Thyroid gland (tissue), 4 donors: ENCODE measurements around the gene PTPRH. TPM values are rescaled to one million over a fixed set of nuclear protein-coding genes. Genes with fewer than 3 reads are reported as not detected.

Experiments
- DNase-seq, 2 donors: peaks; one replicate each; pipeline ENCODE4 v3.0.0-alpha.2; 2019
- H3K27ac ChIP-seq, 3 donors: fragments of 200-600 bp; sonication (generic); 1 replicate in 2 of 3; 2 replicates in 1 of 3; pipeline ENCODE4 v1.5.1; 2016 to 2019; ENCODE audit warnings: mild to moderate bottlenecking in 1 of 3, moderate library complexity in 1 of 3
- H3K27me3 ChIP-seq: fragments of 200-600 bp; sonication (generic); one replicate; pipeline ENCODE4 v1.5.1; 2019
- H3K36me3 ChIP-seq, 2 donors: fragments of 200-600 bp; sonication (generic); one replicate each; pipeline ENCODE4 v1.5.1; 2016 to 2019
- H3K4me1 ChIP-seq, 2 donors: fragments of 200-600 bp; sonication (generic); one replicate each; pipeline ENCODE4 v1.5.1; 2017 to 2019
- H3K4me3 ChIP-seq, 3 donors: fragments of 200-600 bp; sonication (generic); replicated peaks in 1 of 3; 1 replicate in 2 of 3; 2 replicates in 1 of 3; pipeline ENCODE4 v1.5.1; 2016; ENCODE audit warnings: mild to moderate bottlenecking in 1 of 3
- H3K9me3 ChIP-seq: fragments of 200-600 bp; sonication (generic); one replicate; pipeline ENCODE4 v1.5.1; 2017
- POLR2A ChIP-seq, 2 donors: fragments of 450-650 bp; IDR thresholded peaks; one replicate each; pipeline ENCODE4 v1.6.1; 2017; ENCODE audit warnings: antibody characterized with exemption in 2 of 2, mild to moderate bottlenecking in 2 of 2, moderate library complexity in 1 of 2
- WGBS, 2 donors: methylation state at CpG; one replicate each; pipeline ENCODE4 v1.1.5; 2017; 5-methylcytosine and 5-hydroxymethylcytosine counted together
- intact Hi-C: fragments of 100-400 bp; cut with DNase I; formaldehyde crosslinking; loops from one replicate; pipeline ENCODE4 v1.15.1; 2023
- total RNA-seq, 4 donors: library from RNA; depleted of rRNA; stranded (reverse); fragments of >200 nt; gene quantifications; one replicate each; pipeline ENCODE4 v1.2.3, GENCODE V29; 2016
- TF ChIP-seq, protein P1 (sequence below), 6 experiments: fragments of 200-600 bp in 3 of 6; fragments of 450-650 bp in 3 of 6; sonication (generic) in 3 of 6; IDR thresholded peaks; one replicate each; pipeline ENCODE4 v1.5.1; 2016 to 2019; ENCODE audit warnings: antibody characterized with exemption in 6 of 6, mild to moderate bottlenecking in 2 of 6, inconsistent platforms in 1 of 6, moderate library complexity in 1 of 6

The PTPRH gene
- total RNA-seq, 4 donors from 2014 or later: 0.11 to 2.6 (median 0.54) TPM; not detected in 1

GRCh38 chr19:55248704-55249103 is 39.4 kb upstream of the PTPRH start:
- WGBS, 2 donors: 85 to 86% methylated on average over 7 to 9 of the region's 9 CpGs
- intact Hi-C loops: no loop called here
- Histone ChIP-seq H3K9me3 (no peaks in the 10 kb centered on the region), H3K36me3 (peaks cover 30% of the 10 kb centered on the region in 2 donors), H3K4me1 (peaks cover 10 to 57% of the 10 kb centered on the region in 2 donors), H3K27ac (no peak overlapping the region), H3K4me3 (no peak overlapping the region), H3K27me3 (no peaks in the 10 kb centered on the region)
- no peak for TF ChIP-seq POLR2A (IDR thresholded peaks at IDR 0.05)
- TF ChIP-seq, protein P1, sequence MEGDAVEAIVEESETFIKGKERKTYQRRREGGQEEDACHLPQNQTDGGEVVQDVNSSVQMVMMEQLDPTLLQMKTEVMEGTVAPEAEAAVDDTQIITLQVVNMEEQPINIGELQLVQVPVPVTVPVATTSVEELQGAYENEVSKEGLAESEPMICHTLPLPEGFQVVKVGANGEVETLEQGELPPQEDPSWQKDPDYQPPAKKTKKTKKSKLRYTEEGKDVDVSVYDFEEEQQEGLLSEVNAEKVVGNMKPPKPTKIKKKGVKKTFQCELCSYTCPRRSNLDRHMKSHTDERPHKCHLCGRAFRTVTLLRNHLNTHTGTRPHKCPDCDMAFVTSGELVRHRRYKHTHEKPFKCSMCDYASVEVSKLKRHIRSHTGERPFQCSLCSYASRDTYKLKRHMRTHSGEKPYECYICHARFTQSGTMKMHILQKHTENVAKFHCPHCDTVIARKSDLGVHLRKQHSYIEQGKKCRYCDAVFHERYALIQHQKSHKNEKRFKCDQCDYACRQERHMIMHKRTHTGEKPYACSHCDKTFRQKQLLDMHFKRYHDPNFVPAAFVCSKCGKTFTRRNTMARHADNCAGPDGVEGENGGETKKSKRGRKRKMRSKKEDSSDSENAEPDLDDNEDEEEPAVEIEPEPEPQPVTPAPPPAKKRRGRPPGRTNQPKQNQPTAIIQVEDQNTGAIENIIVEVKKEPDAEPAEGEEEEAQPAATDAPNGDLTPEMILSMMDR (IDR thresholded peaks at IDR 0.05): no peak
- DNase-seq: no peak

- Histone ChIP-seq H3K4me1 (peaks cover 5 to 53% of the 10 kb centered on the region in 2 donors), H3K9me3 (no peaks in the 10 kb centered on the region), H3K27ac (no peak overlapping the region), H3K36me3 (peaks cover 32 to 33% of the 10 kb centered on the region in 2 donors), H3K27me3 (no peaks in the 10 kb centered on the region), H3K4me3 (no peak overlapping the region)
- intact Hi-C loops: no loop called here
- WGBS, 2 donors: 82 to 90% methylated on average over 8 to 10 of the region's 10 CpGs
- no peak for DNase-seq
- TF ChIP-seq, protein P1 (IDR thresholded peaks at IDR 0.05): no peak
These were observed 38.9 kb upstream of the PTPRH start for GRCh38 chr19:55248166-55248675.

- peaks cover 34% of the 10 kb centered on the region in 2 donors for H3K36me3 ChIP-seq
- no peaks in the 10 kb centered on the region for H3K9me3 ChIP-seq
- H3K4me3 ChIP-seq: no peak overlapping the region
- no peak for DNase-seq
- TF ChIP-seq POLR2A (IDR thresholded peaks at IDR 0.05): no peak
- TF ChIP-seq, protein P1 (IDR thresholded peaks at IDR 0.05): no peak
- intact Hi-C loops: no loop called here
- H3K27me3 ChIP-seq: no peaks in the 10 kb centered on the region
- no peak overlapping the region for H3K27ac ChIP-seq
- WGBS, 2 donors: 52 to 55% methylated on average over 10 of the region's 10 CpGs
- peaks cover 5 to 47% of the 10 kb centered on the region in 2 donors for H3K4me1 ChIP-seq
These were observed 38.4 kb upstream of the PTPRH start for GRCh38 chr19:55247621-55248099.

GRCh38 chr19:55246462-55247451 is 37.5 kb upstream of the PTPRH start:
- TF ChIP-seq, protein P1 (IDR thresholded peaks at IDR 0.05): no peak
- no peak for TF ChIP-seq POLR2A (IDR thresholded peaks at IDR 0.05)
- peaks cover 5 to 38% of the 10 kb centered on the region in 2 donors for H3K4me1 ChIP-seq
- no peak overlapping the region for H3K27ac ChIP-seq
- no peak for DNase-seq
- WGBS, 2 donors: 92 to 96% methylated on average over 33 of the region's 40 CpGs
- intact Hi-C loops: no loop called here
- no peaks in the 10 kb centered on the region for H3K9me3 ChIP-seq
- H3K4me3 ChIP-seq: no peak overlapping the region
- no peaks in the 10 kb centered on the region for H3K27me3 ChIP-seq
- H3K36me3 ChIP-seq: peaks cover 43% of the 10 kb centered on the region in 2 donors
